ENCODE measurements around the gene CENPT.

Gene CENPT

GRCh38 chr16:67801241-67801640, 46.3 kb downstream of the CENPT start:
- DNase-seq (ENCODE audit: low read depth) = no peak
- H3K4me3 ChIP-seq (ENCODE audit: low read depth, low read length) = no peak overlapping the region
- no peak for TF ChIP-seq POLR2A (IDR thresholded peaks at IDR 0.05; ENCODE audit: extremely low read depth, insufficient read length)
- TF ChIP-seq MYC (IDR thresholded peaks at IDR 0.05; ENCODE audit: low read depth, low read length) = no peak
- TF ChIP-seq MAX (IDR thresholded peaks at IDR 0.05; ENCODE audit: low read depth, low read length) = no peak
- no peak for TF ChIP-seq CTCF (IDR thresholded peaks at IDR 0.05; ENCODE audit: low read depth, low read length)

- TF ChIP-seq CTCF (IDR thresholded peaks at IDR 0.05; ENCODE audit: low read depth, low read length) = no peak
- TF ChIP-seq MYC (IDR thresholded peaks at IDR 0.05; ENCODE audit: low read depth, low read length) = no peak
- no peak for TF ChIP-seq POLR2A (IDR thresholded peaks at IDR 0.05; ENCODE audit: extremely low read depth, insufficient read length)
- TF ChIP-seq MAX (IDR thresholded peaks at IDR 0.05; ENCODE audit: low read depth, low read length) = no peak
- DNase-seq (ENCODE audit: low read depth) = no peak
- H3K4me3 ChIP-seq (ENCODE audit: low read depth, low read length) = no peak overlapping the region
Measured at GRCh38 chr16:67800338-67800926, 47.1 kb downstream of the CENPT start.

- H3K4me3 ChIP-seq (ENCODE audit: low read depth, low read length) = no peak overlapping the region
- DNase-seq (ENCODE audit: low read depth) = no peak
- TF ChIP-seq MYC (IDR thresholded peaks at IDR 0.05; ENCODE audit: low read depth, low read length) (no peak), MAX (IDR thresholded peaks at IDR 0.05; ENCODE audit: low read depth, low read length) (no peak), POLR2A (IDR thresholded peaks at IDR 0.05; ENCODE audit: extremely low read depth, insufficient read length) (no peak), CTCF (IDR thresholded peaks at IDR 0.05; ENCODE audit: low read depth, low read length) (no peak)
Measured at GRCh38 chr16:67796099-67796718, 51.3 kb downstream of the CENPT start.

GRCh38 chr16:67790071-67790470, 57.4 kb downstream of the CENPT start:
- no peak overlapping the region for H3K4me3 ChIP-seq (ENCODE audit: low read depth, low read length)
- TF ChIP-seq CTCF (IDR thresholded peaks at IDR 0.05; ENCODE audit: low read depth, low read length) = no peak
- TF ChIP-seq MAX (IDR thresholded peaks at IDR 0.05; ENCODE audit: low read depth, low read length) = no peak
- TF ChIP-seq POLR2A (IDR thresholded peaks at IDR 0.05; ENCODE audit: extremely low read depth, insufficient read length) = no peak
- TF ChIP-seq MYC (IDR thresholded peaks at IDR 0.05; ENCODE audit: low read depth, low read length) = no peak
- no peak for DNase-seq (ENCODE audit: low read depth)

- no peak for DNase-seq (ENCODE audit: low read depth)
Measured at GRCh38 chr16:67786491-67786890, 61.0 kb downstream of the CENPT start.

More at GRCh38 chr16:67786491-67786890, 61.0 kb downstream of the CENPT start:
- H3K4me3 ChIP-seq (ENCODE audit: low read depth, low read length) = no peak overlapping the region
- TF ChIP-seq MYC (IDR thresholded peaks at IDR 0.05; ENCODE audit: low read depth, low read length) (no peak), CTCF (IDR thresholded peaks at IDR 0.05; ENCODE audit: low read depth, low read length) (no peak), POLR2A (IDR thresholded peaks at IDR 0.05; ENCODE audit: extremely low read depth, insufficient read length) (no peak), MAX (IDR thresholded peaks at IDR 0.05; ENCODE audit: low read depth, low read length) (no peak)

All from NB4 (cell line).